HG02610 (cell line): ENCODE data around the gene NUDT4B.
"Not testable (repeated sequence)": the region's sequence is repeated elsewhere in the genome, so short reads cannot be mapped to it uniquely, and the experiment has no call there.

ENCODE experiments used
- ATAC-seq: cut with Tn5 transposase; IDR thresholded peaks from one replicate; pipeline ENCODE4 v1.9.1; 2021; ENCODE audit warnings: mild to moderate bottlenecking, moderate library complexity; ENCODE audit not compliant: unreplicated experiment

Gene NUDT4B

DNA sequence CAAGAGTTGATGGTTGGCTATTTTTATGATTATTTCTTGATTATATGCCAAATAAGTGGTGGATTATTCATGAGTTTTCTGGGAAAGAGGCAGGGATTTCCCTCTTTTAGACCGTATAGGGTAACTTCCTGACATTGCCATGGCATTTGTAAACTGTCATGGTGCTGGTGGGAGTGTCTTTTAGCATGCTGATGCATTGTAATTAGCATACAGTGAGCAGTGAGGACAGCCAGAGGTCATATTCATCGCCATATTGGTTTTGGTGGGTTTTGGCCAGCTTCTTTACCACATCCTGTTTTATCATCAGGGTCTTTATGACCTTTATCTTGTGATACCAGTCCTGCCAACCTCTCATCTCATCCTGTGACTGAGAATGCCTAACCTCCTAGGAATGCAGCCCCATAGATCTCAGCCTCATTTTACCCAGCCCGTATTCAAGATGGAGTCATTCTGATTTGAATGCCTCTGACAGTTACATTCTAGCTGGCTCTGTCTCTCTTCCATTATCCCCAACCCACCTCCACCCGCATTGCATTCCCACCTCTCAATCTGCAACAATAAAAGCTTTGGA lies 45.3 kb downstream of the NUDT4B start:
- not testable (repeated sequence) for ATAC-seq
